LNCAP (cell line): ENCODE results near the gene POFUT1.

Source experiments
- TF ChIP-seq, protein P1 (sequence below): fragments of 450-650 bp; IDR thresholded peaks from 2 replicates; pipeline ENCODE4 v1.5.1; 2017; ENCODE audit warnings: mild to moderate bottlenecking

The POFUT1 gene

DNA sequence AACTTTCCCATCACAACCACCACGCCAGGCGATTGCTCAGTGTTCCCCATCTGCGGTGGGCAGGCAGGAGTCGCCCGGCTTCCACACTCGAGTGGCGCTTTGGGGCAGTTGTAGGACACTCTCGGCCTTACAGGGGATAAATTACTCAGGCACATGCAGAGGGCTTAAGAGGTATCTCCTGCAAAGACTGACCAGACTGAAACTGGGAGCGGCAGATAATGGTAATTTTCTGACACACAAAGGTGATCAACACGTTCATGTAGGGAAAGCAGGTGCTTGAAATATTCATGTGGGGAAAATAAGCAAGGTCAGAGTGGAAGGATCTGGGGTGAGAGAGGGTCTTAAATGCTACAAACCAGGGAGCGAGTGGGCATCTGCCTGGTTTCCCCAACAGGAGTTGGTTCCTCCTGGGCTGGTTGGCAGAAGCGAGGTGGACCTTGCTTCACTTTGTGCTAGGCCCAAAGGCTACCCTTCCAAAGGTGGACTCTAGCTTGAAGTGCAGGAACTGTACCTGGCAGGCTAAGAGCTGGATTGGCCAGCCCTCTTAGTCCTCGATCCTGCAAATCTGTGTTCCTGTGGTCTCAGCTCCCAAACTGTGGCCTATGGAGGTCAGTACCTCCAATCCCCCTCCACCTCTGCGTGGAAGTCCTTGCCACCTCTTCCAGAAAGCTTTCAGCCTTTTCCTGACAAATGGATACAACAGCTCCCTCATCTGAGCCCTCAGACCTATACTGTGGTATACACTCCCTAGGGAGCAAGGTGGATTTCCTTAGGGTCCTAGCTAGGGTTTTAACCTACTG, 16.9 kb upstream of the POFUT1 start:
- TF ChIP-seq, protein P1, sequence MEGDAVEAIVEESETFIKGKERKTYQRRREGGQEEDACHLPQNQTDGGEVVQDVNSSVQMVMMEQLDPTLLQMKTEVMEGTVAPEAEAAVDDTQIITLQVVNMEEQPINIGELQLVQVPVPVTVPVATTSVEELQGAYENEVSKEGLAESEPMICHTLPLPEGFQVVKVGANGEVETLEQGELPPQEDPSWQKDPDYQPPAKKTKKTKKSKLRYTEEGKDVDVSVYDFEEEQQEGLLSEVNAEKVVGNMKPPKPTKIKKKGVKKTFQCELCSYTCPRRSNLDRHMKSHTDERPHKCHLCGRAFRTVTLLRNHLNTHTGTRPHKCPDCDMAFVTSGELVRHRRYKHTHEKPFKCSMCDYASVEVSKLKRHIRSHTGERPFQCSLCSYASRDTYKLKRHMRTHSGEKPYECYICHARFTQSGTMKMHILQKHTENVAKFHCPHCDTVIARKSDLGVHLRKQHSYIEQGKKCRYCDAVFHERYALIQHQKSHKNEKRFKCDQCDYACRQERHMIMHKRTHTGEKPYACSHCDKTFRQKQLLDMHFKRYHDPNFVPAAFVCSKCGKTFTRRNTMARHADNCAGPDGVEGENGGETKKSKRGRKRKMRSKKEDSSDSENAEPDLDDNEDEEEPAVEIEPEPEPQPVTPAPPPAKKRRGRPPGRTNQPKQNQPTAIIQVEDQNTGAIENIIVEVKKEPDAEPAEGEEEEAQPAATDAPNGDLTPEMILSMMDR, result no peak

DNA sequence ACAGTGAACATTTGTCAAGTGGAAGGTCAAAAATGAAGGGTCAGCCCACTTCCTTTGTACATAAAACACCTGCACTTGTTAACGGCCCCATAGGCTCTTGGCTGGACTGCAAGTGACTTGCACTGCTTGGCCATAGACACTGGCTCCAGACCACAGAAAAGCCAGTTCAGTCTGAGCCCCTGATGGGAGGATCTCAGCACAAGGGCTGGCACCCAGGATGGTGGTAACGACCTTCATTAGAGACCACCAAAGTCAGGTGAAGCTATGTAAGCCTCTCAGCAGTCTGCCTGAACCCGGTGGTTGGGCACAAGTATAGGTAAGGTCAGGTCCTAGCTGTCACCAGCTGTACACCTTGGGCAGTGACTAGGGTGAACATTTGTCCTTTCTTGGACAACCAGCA, 16.3 kb upstream of the POFUT1 start:
- TF ChIP-seq, protein P1, result no peak

DNA sequence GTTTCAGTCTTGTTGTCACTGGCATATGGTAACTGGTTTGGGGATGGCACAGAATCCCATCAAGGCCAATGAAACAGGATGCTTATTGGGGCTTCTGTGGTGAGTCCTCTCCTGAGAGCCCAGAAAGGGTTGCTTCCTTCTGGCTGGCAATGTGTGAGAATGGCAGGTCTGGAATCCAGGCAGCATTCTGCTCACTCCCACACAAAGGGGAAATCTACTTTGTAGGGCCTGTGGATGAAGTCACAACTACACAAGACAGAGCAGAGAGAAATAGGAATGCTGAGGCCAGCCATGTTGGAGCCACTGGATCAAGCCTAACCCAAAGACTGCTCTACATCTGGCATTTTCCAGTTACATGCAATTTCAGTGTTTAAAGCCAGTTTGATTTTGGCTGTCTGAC, 15.8 kb upstream of the POFUT1 start:
- TF ChIP-seq, protein P1, result no peak

DNA sequence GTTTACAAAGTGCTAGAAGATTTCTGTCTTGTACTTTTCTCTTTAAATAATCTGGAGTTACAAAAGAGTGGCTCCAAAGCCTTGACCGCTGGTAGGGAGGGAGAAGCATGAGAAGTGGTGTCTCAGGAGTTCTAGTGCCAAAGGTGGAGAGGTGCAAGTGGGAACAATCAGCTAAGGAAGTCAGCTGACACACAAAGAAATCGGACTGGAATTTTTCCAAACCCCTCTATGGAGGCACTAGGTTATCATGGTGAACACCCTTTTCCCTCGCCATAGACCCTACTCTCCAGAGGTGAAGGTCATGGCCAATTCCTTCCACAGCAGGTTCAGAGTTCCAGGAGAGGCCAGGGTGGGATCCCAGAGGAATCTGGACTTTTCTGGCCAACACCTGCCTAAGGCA, 15.0 kb upstream of the POFUT1 start:
- TF ChIP-seq, protein P1, result no peak

DNA sequence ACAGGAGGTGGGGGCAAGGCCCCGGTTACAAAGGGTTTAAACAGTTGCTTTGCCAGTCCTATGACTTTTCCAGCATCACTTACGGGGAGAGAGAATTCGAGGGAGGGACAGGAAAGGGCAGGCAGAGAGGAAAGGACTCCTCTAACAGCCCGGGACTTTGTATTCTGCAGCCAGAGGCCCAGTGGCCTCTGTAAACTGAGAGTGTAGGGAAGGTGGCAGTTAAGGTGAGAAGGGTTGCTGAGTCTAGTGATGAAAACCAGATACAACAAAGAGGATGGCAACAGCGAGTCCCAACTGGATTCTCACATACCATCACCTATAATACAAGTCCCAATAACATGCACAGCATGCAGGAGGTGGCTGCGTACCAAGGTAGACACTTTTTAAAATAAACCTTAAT, 13.7 kb upstream of the POFUT1 start:
- TF ChIP-seq, protein P1, result no peak

DNA sequence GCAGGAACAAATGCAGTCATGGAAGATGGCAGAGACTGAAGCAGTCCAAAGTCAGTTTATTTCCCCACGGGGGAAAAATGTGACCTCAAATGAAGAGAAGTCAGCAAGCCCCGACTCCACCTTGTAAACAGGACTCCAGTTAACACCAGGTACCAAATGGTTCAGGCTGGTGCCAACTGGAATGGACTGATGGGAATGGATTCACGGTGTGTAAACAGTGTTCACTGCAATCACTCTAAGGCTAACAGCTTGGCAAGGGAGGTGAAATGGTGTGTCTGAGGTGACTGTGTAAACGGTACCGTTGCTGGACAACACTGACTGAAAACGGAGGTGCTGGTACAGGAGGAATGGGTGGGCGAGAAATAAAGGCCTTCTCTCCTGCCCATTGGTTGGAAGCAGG, 12.1 kb upstream of the POFUT1 start:
- TF ChIP-seq, protein P1, result no peak

DNA sequence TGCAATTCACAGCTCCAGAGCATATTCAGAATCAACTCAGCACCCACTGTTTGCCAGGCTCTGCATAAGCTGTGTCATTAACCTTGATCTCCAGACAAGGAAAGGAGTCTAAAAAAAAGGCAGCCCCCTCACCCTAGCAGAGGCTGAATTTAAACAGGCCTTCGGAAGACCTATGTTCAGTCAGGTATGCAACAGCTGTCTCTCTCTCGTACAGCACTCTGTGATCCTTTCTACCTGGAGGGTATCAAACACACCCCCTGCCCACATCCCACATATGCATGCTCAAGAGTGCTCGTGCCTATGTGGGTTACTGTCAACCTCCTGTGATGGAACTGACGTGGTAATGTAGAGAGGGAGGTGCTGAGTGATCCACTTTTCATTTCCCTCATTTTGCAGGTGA, 8.7 kb upstream of the POFUT1 start:
- TF ChIP-seq, protein P1, result no peak
